GM23338 (cell line): ENCODE results near the gene NMD3. TPM values are rescaled to one million over a fixed set of nuclear protein-coding genes. Genes with fewer than 3 reads are reported as not detected.

Experiments used
- ATAC-seq: fragments of 200-7000 bp; cut with Tn5 transposase; 3 replicates; pipeline ENCODE4 v1.9.1; 2020
- DNase-seq: peaks from one replicate; pipeline ENCODE4 v3.0.0-alpha.2; 2015; ENCODE audit warnings: low spot score
- H2AFZ ChIP-seq: fragments of 200-600 bp; sonication (generic); 2 replicates; pipeline ENCODE4 v1.8.0; 2016; ENCODE audit warnings: antibody characterized with exemption, mild to moderate bottlenecking, moderate library complexity
- H3F3A ChIP-seq: fragments of 200-600 bp; sonication (generic); replicated peaks from 2 replicates; pipeline ENCODE4 v1.8.0; 2017; ENCODE audit warnings: antibody characterized with exemption, mixed run types, low read depth
- H3K27ac ChIP-seq: fragments of 200-600 bp; sonication (generic); 2 replicates; pipeline ENCODE4 v1.6.1; 2016; ENCODE audit warnings: low read depth
- H3K27me3 ChIP-seq: fragments of 200-600 bp; sonication (generic); 2 replicates; pipeline ENCODE4 v1.8.0; 2016; ENCODE audit warnings: mild to moderate bottlenecking, mixed run types, moderate library complexity; ENCODE audit not compliant: insufficient read depth
- H3K36me3 ChIP-seq: fragments of 200-600 bp; sonication (generic); 2 replicates; pipeline ENCODE4 v1.8.0; 2016; ENCODE audit warnings: mild to moderate bottlenecking; ENCODE audit not compliant: insufficient read depth
- H3K4me1 ChIP-seq: fragments of 200-600 bp; sonication (generic); 2 replicates; pipeline ENCODE4 v1.8.0; 2016; ENCODE audit warnings: mild to moderate bottlenecking, moderate library complexity; ENCODE audit not compliant: insufficient read depth
- H3K4me2 ChIP-seq: fragments of 200-600 bp; sonication (generic); 2 replicates; pipeline ENCODE4 v1.7.1; 2017; ENCODE audit warnings: mixed run types
- H3K4me3 ChIP-seq: fragments of 200-600 bp; sonication (generic); 2 replicates; pipeline ENCODE4 v1.6.1; 2016; ENCODE audit warnings: mixed run types
- H3K79me2 ChIP-seq: fragments of 200-600 bp; sonication (generic); replicated peaks from 2 replicates; pipeline ENCODE4 v1.8.0; 2017; ENCODE audit warnings: mild to moderate bottlenecking; ENCODE audit not compliant: insufficient read depth
- H3K9me2 ChIP-seq: fragments of 200-600 bp; sonication (generic); 2 replicates; pipeline ENCODE4 v1.8.0; 2017; ENCODE audit not compliant: insufficient read depth
- H4K20me1 ChIP-seq: fragments of 200-600 bp; sonication (generic); replicated peaks from 2 replicates; pipeline ENCODE4 v1.8.0; 2017; ENCODE audit warnings: mild to moderate bottlenecking; ENCODE audit not compliant: insufficient read depth
- H3K27ac Mint-ChIP-seq: 2 replicates; pipeline ENCODE4 v1.8.0; 2020; ENCODE audit warnings: inconsistent platforms, mild to moderate bottlenecking, moderate library complexity, mixed read lengths
- H3K27me3 Mint-ChIP-seq: 3 replicates; pipeline ENCODE4 v1.8.0; 2022; ENCODE audit warnings: low read depth, mild to moderate bottlenecking, moderate library complexity, mixed read lengths, inconsistent platforms; ENCODE audit not compliant: insufficient read depth, poor library complexity
- H3K36me3 Mint-ChIP-seq: 3 replicates; pipeline ENCODE4 v1.8.0; 2021; ENCODE audit warnings: low read depth, mild to moderate bottlenecking, inconsistent platforms, moderate library complexity, mixed read lengths
- H3K4me1 Mint-ChIP-seq: 3 replicates; pipeline ENCODE4 v1.8.0; 2020; ENCODE audit warnings: mild to moderate bottlenecking, inconsistent platforms, mixed read lengths
- H3K4me3 Mint-ChIP-seq: 3 replicates; pipeline ENCODE4 v1.8.0; 2021; ENCODE audit warnings: moderate library complexity, mild to moderate bottlenecking, inconsistent platforms, mixed read lengths
- H3K9me3 Mint-ChIP-seq: 3 replicates; pipeline ENCODE4 v1.8.0; 2020; ENCODE audit warnings: moderate library complexity, mild to moderate bottlenecking, inconsistent platforms, mixed read lengths
- ETS1 ChIP-seq: IDR thresholded peaks from 2 replicates; pipeline ENCODE4 v1.6.1; 2016; ENCODE audit warnings: antibody characterized with exemption
- EZH2 ChIP-seq: fragments of 200-600 bp; sonication (generic); IDR thresholded peaks from one replicate; pipeline ENCODE4 v1.8.0; 2017; ENCODE audit warnings: antibody characterized with exemption, mild to moderate bottlenecking, low read depth; ENCODE audit not compliant: unreplicated experiment
- JUNB ChIP-seq: IDR thresholded peaks from one replicate; pipeline ENCODE4 v1.6.1; 2016; ENCODE audit warnings: antibody characterized with exemption; ENCODE audit not compliant: unreplicated experiment
- NANOG ChIP-seq: IDR thresholded peaks from 2 replicates; pipeline ENCODE4 v1.6.1; 2016; ENCODE audit warnings: antibody characterized with exemption, borderline replicate concordance
- STAT1 ChIP-seq: IDR thresholded peaks from one replicate; pipeline ENCODE4 v1.6.1; 2016; ENCODE audit warnings: antibody characterized with exemption; ENCODE audit not compliant: unreplicated experiment
- ZNF114 ChIP-seq: fragments of 250-450 bp; sonication (Bioruptor Pico); IDR thresholded peaks from 2 replicates; pipeline ENCODE4 v1.5.0; 2020; ENCODE audit warnings: mild to moderate bottlenecking, moderate library complexity
- ZNF331 ChIP-seq: fragments of 250-450 bp; sonication (Bioruptor Pico); IDR thresholded peaks from 2 replicates; pipeline ENCODE4 v1.5.0; 2020; ENCODE audit warnings: low read depth, mild to moderate bottlenecking, moderate library complexity
- polyA plus RNA-seq: library from polyadenylated mRNA; unstranded; fragments of >200 nt; fragmentation: Nextera tagmentation; extraction: Ambion mirVana; gene quantifications from 2 replicates; pipeline ENCODE4 v1.2.1, GENCODE V29; 2016
- total RNA-seq: library from RNA; depleted of rRNA; stranded (reverse); fragments of >200 nt; shearing (Covaris generic); gene quantifications from 2 replicates; pipeline ENCODE4 v1.2.3, GENCODE V29; 2014
- TF ChIP-seq, protein P1 (sequence below): fragments of 250-450 bp; sonication (Bioruptor Pico); IDR thresholded peaks from 2 replicates; pipeline ENCODE4 v1.5.0; 2020; ENCODE audit warnings: mild to moderate bottlenecking, moderate library complexity

NMD3 gene
- total and polyA plus RNA-seq, 2 experiments from 2014 or later, result 27.3 to 67.4 TPM

- Histone ChIP-seq H3K4me3 (no peak overlapping the region), H3F3A (no peaks in the 10 kb centered on the region), H3K4me1 (no peaks in the 10 kb centered on the region), H3K4me2 (no peak overlapping the region), H4K20me1 (no peaks in the 10 kb centered on the region), H2AFZ (no peak overlapping the region), H3K27me3 (no peaks in the 10 kb centered on the region), H3K36me3 (peaks cover 13% of the 10 kb centered on the region), H3K27ac (no peak overlapping the region), H3K79me2 (no peaks in the 10 kb centered on the region), H3K9me2 (no peaks in the 10 kb centered on the region)
- no peak for ATAC-seq
- Mint-ChIP-seq H3K27ac (no peak overlapping the region), H3K4me3 (no peak overlapping the region), H3K27me3 (peaks cover 2% of the 10 kb centered on the region), H3K9me3 (peaks cover 9% of the 10 kb centered on the region), H3K36me3 (peaks cover 47% of the 10 kb centered on the region), H3K4me1 (no peaks in the 10 kb centered on the region)
- no peak for TF ChIP-seq EZH2
- TF ChIP-seq JUNB, result no peak
- TF ChIP-seq ZNF114 (CRISPR knock-in tag), result no peak
- TF ChIP-seq ETS1, result no peak
- TF ChIP-seq STAT1, result no peak
- no peak for TF ChIP-seq NANOG
- DNase-seq, result no peak
Measured at GRCh38 chr3:161263057-161263456, 41.9 kb downstream of the NMD3 start.

- H2AFZ ChIP-seq, result no peak overlapping the region
- peaks cover 9% of the 10 kb centered on the region for H3K36me3 ChIP-seq
- Mint-ChIP-seq H3K27ac (no peak overlapping the region), H3K4me1 (peaks cover 6% of the 10 kb centered on the region; the same call in 2 of the 3 replicates), H3K4me3 (no peak overlapping the region), H3K9me3 (peaks cover 9% of the 10 kb centered on the region), H3K36me3 (peaks cover 42% of the 10 kb centered on the region), H3K27me3 (peaks cover 2% of the 10 kb centered on the region)
- no peaks in the 10 kb centered on the region for H4K20me1 ChIP-seq
- no peaks in the 10 kb centered on the region for H3F3A ChIP-seq
- H3K4me3 ChIP-seq, result no peak overlapping the region
- no peak overlapping the region for H3K27ac ChIP-seq
- no peak for ATAC-seq
- H3K4me1 ChIP-seq, result no peaks in the 10 kb centered on the region
- no peak for DNase-seq
- TF ChIP-seq NANOG (no peak), JUNB (no peak), ZNF331 (no peak), STAT1 (no peak), ETS1 (no peak)
- TF ChIP-seq, protein P1, sequence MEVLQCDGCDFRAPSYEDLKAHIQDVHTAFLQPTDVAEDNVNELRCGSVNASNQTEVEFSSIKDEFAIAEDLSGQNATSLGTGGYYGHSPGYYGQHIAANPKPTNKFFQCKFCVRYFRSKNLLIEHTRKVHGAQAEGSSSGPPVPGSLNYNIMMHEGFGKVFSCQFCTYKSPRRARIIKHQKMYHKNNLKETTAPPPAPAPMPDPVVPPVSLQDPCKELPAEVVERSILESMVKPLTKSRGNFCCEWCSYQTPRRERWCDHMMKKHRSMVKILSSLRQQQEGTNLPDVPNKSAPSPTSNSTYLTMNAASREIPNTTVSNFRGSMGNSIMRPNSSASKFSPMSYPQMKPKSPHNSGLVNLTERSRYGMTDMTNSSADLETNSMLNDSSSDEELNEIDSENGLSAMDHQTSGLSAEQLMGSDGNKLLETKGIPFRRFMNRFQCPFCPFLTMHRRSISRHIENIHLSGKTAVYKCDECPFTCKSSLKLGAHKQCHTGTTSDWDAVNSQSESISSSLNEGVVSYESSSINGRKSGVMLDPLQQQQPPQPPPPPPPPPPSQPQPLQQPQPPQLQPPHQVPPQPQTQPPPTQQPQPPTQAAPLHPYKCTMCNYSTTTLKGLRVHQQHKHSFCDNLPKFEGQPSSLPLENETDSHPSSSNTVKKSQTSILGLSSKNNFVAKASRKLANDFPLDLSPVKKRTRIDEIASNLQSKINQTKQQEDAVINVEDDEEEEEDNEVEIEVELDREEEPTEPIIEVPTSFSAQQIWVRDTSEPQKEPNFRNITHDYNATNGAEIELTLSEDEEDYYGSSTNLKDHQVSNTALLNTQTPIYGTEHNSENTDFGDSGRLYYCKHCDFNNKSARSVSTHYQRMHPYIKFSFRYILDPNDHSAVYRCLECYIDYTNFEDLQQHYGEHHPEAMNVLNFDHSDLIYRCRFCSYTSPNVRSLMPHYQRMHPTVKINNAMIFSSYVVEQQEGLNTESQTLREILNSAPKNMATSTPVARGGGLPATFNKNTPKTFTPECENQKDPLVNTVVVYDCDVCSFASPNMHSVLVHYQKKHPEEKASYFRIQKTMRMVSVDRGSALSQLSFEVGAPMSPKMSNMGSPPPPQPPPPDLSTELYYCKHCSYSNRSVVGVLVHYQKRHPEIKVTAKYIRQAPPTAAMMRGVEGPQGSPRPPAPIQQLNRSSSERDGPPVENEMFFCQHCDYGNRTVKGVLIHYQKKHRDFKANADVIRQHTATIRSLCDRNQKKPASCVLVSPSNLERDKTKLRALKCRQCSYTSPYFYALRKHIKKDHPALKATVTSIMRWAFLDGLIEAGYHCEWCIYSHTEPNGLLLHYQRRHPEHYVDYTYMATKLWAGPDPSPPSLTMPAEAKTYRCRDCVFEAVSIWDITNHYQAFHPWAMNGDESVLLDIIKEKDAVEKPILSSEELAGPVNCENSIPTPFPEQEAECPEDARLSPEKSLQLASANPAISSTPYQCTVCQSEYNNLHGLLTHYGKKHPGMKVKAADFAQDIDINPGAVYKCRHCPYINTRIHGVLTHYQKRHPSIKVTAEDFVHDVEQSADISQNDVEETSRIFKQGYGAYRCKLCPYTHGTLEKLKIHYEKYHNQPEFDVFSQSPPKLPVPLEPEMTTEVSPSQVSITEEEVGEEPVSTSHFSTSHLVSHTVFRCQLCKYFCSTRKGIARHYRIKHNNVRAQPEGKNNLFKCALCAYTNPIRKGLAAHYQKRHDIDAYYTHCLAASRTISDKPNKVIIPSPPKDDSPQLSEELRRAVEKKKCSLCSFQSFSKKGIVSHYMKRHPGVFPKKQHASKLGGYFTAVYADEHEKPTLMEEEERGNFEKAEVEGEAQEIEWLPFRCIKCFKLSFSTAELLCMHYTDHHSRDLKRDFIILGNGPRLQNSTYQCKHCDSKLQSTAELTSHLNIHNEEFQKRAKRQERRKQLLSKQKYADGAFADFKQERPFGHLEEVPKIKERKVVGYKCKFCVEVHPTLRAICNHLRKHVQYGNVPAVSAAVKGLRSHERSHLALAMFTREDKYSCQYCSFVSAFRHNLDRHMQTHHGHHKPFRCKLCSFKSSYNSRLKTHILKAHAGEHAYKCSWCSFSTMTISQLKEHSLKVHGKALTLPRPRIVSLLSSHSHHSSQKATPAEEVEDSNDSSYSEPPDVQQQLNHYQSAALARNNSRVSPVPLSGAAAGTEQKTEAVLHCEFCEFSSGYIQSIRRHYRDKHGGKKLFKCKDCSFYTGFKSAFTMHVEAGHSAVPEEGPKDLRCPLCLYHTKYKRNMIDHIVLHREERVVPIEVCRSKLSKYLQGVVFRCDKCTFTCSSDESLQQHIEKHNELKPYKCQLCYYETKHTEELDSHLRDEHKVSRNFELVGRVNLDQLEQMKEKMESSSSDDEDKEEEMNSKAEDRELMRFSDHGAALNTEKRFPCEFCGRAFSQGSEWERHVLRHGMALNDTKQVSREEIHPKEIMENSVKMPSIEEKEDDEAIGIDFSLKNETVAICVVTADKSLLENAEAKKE (CRISPR knock-in tag), result no peak
- H3K9me2 ChIP-seq, result no peaks in the 10 kb centered on the region
- no peak overlapping the region for H3K4me2 ChIP-seq
- H3K27me3 ChIP-seq, result no peaks in the 10 kb centered on the region
- H3K79me2 ChIP-seq, result no peaks in the 10 kb centered on the region
Measured at GRCh38 chr3:161264852-161265251, 43.7 kb downstream of the NMD3 start.
